DOHH2 (cell line): ENCODE data around the gene BAZ2B.

Source experiments
- EZH2phosphoT487 ChIP-seq: fragments of 200-600 bp; sonication (generic); IDR thresholded peaks from 2 replicates; pipeline ENCODE4 v1.6.1; 2017; ENCODE audit warnings: borderline replicate concordance, mild to moderate bottlenecking, antibody characterized with exemption, low read length, moderate library complexity, mixed read lengths
- TF ChIP-seq, protein P1 (sequence below): fragments of 200-600 bp; sonication (generic); IDR thresholded peaks from one replicate; pipeline ENCODE4 v1.5.1; 2014; ENCODE audit warnings: antibody characterized with exemption, mild to moderate bottlenecking, low read depth, low read length; ENCODE audit not compliant: poor library complexity, severe bottlenecking

DNA sequence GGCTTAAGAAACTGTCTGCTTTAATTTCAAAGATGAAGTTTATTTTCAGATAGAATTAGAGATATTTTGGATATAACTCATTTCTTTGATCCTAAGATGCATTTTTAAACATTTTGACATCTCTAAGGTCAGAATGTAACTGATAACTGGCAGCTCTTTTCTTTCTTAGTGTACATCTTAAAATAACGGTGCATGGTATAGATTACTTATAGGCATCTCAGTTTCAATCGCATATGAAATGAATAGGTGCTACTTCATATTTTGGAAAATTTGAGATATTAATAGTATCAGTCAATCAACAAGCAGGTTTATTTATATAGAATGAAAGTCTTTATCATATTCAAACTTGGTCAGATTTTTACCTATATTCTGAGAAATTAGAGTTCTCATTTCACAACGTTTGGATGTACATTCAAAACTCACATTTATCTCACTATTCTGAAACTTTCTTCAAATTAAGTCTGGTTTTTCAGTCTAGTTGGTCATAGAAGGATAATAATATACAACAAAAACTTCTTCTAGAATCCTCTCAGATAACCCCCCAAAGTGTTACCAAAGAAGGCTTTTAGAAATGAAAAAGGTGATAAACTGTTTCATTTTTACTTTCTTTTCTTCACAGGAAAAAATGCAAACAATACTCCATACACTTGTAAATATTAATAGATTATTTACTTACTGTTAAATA is 207.1 kb downstream of the BAZ2B start:
- TF ChIP-seq, protein P1, sequence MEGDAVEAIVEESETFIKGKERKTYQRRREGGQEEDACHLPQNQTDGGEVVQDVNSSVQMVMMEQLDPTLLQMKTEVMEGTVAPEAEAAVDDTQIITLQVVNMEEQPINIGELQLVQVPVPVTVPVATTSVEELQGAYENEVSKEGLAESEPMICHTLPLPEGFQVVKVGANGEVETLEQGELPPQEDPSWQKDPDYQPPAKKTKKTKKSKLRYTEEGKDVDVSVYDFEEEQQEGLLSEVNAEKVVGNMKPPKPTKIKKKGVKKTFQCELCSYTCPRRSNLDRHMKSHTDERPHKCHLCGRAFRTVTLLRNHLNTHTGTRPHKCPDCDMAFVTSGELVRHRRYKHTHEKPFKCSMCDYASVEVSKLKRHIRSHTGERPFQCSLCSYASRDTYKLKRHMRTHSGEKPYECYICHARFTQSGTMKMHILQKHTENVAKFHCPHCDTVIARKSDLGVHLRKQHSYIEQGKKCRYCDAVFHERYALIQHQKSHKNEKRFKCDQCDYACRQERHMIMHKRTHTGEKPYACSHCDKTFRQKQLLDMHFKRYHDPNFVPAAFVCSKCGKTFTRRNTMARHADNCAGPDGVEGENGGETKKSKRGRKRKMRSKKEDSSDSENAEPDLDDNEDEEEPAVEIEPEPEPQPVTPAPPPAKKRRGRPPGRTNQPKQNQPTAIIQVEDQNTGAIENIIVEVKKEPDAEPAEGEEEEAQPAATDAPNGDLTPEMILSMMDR = no peak
- TF ChIP-seq EZH2phosphoT487 = no peak
